ENCODE data around the gene NRG3. TPM values are rescaled to one million over a fixed set of nuclear protein-coding genes. Genes with fewer than 3 reads are reported as not detected.

The NRG3 gene
- total RNA-seq, 1 experiment from 2014 or later, result 0.08 TPM

- in situ Hi-C loops (cut with HindIII; ENCODE audit: low pct_unique_long_range_greater_than_20kb, low sequenced_read_pairs), result no loop called here
- H3K9me3 ChIP-seq (ENCODE audit: control insufficient read depth, insufficient read depth, low read depth, low read length), result no peaks in the 10 kb centered on the region
- TF ChIP-seq CTCF (IDR thresholded peaks at IDR 0.05) (no peak), SIN3A (IDR thresholded peaks at IDR 0.05; ENCODE audit: borderline replicate concordance, insufficient read depth, low read depth, low read length) (no peak), TCF7L2 (IDR thresholded peaks at IDR 0.05; ENCODE audit: low read depth, low read length) (no peak), POLR2AphosphoS5 (IDR thresholded peaks at IDR 0.05; ENCODE audit: low read depth, low read length) (no peak), REST (IDR thresholded peaks at IDR 0.05; ENCODE audit: insufficient read depth in 1 of 2, low read depth in 2 of 2, low read length in 1 of 2) (no peak)
- no peak overlapping the region for H3K27ac ChIP-seq (ENCODE audit: low read length)
- no peaks in the 10 kb centered on the region for H3K27me3 ChIP-seq (ENCODE audit: control insufficient read depth, insufficient read depth, low read length)
- H3K36me3 ChIP-seq (ENCODE audit: control insufficient read depth, insufficient read depth, low read length), result no peaks in the 10 kb centered on the region
- ChIA-PET POLR2A (no interaction called here), CTCF (no interaction called here)
- intact Hi-C loops (cut with micrococcal nuclease; ENCODE audit: unreplicated experiment), result no loop called here
- DNase-seq (ENCODE audit: low read depth, low spot score), result no peak
- no TSS peak for BruUV-seq (replicated peaks)
- no peak for ATAC-seq
- H3K4me3 ChIP-seq (ENCODE audit: low read depth in 2 of 2, low read length in 2 of 2), result no peak overlapping the region
- H3K4me1 ChIP-seq (ENCODE audit: control insufficient read depth, insufficient read depth, low read length), result no peaks in the 10 kb centered on the region
These were observed 746.7 kb downstream of the NRG3 start for GRCh38 chr10:82621680-82622079.

- ATAC-seq, result no peak
- Histone ChIP-seq H3K27me3 (ENCODE audit: control insufficient read depth, insufficient read depth, low read length) (no peaks in the 10 kb centered on the region), H3K4me3 (ENCODE audit: low read depth in 2 of 2, low read length in 2 of 2) (no peak overlapping the region), H3K36me3 (ENCODE audit: control insufficient read depth, insufficient read depth, low read length) (no peaks in the 10 kb centered on the region), H3K9me3 (ENCODE audit: control insufficient read depth, insufficient read depth, low read depth, low read length) (no peaks in the 10 kb centered on the region), H3K4me1 (ENCODE audit: control insufficient read depth, insufficient read depth, low read length) (no peaks in the 10 kb centered on the region), H3K27ac (ENCODE audit: low read length) (no peak overlapping the region)
- no peak for TF ChIP-seq POLR2AphosphoS5 (IDR thresholded peaks at IDR 0.05; ENCODE audit: low read depth, low read length)
- no peak for TF ChIP-seq TCF7L2 (IDR thresholded peaks at IDR 0.05; ENCODE audit: low read depth, low read length)
- no peak for TF ChIP-seq SIN3A (IDR thresholded peaks at IDR 0.05; ENCODE audit: borderline replicate concordance, insufficient read depth, low read depth, low read length)
- TF ChIP-seq REST (IDR thresholded peaks at IDR 0.05; ENCODE audit: insufficient read depth in 1 of 2, low read depth in 2 of 2, low read length in 1 of 2), result no peak
- TF ChIP-seq CTCF (IDR thresholded peaks at IDR 0.05), result no peak
- no TSS peak for BruUV-seq (replicated peaks)
- CTCF ChIA-PET, result no interaction called here
- DNase-seq (ENCODE audit: low read depth, low spot score), result no peak
- POLR2A ChIA-PET, result no interaction called here
- intact Hi-C loops (cut with micrococcal nuclease; ENCODE audit: unreplicated experiment), result no loop called here
- in situ Hi-C loops (cut with HindIII; ENCODE audit: low pct_unique_long_range_greater_than_20kb, low sequenced_read_pairs), result no loop called here
These were observed 747.5 kb downstream of the NRG3 start for GRCh38 chr10:82622479-82622878.

Measured in Panc1 (cell line).